Measurements from ENCODE around the gene OR8G5.

OR8G5 gene

GRCh38 chr11:124256076-124256475 lies at the start of gene OR8G5:
Gene OR8G5 (plus strand): TSS chr11:124256376. CDS start chr11:124264932, 8,556 bp downstream.
- Histone ChIP-seq H3K4me3 (no peak within 1 kb of the TSS), H3K27ac (no peak within 1 kb of the TSS)
- DNase-seq (ENCODE audit: low spot score) = no peak
- no peak for TF ChIP-seq CTCF (IDR thresholded peaks at IDR 0.05)

GRCh38 chr11:124207102-124207792 lies 48.9 kb upstream of the OR8G5 start:
- no peak overlapping the region for H3K27ac ChIP-seq
- H3K4me3 ChIP-seq = no peak overlapping the region
- TF ChIP-seq CTCF (IDR thresholded peaks at IDR 0.05) = no peak
- no peak for DNase-seq (ENCODE audit: low spot score)

- Histone ChIP-seq H3K27ac (no peak overlapping the region), H3K4me3 (no peak overlapping the region)
- no peak for DNase-seq (ENCODE audit: low spot score)
- no peak for TF ChIP-seq CTCF (IDR thresholded peaks at IDR 0.05)
Observed at GRCh38 chr11:124209824-124210357, 46.3 kb upstream of the OR8G5 start.

GRCh38 chr11:124210421-124210820 lies 45.8 kb upstream of the OR8G5 start:
- no peak for DNase-seq (ENCODE audit: low spot score)
- Histone ChIP-seq H3K27ac (no peak overlapping the region), H3K4me3 (no peak overlapping the region)
- no peak for TF ChIP-seq CTCF (IDR thresholded peaks at IDR 0.05)

GRCh38 chr11:124211321-124211720 lies 44.9 kb upstream of the OR8G5 start:
- Histone ChIP-seq H3K27ac (no peak overlapping the region), H3K4me3 (no peak overlapping the region)
- no peak for TF ChIP-seq CTCF (IDR thresholded peaks at IDR 0.05)
- no peak for DNase-seq (ENCODE audit: low spot score)

GRCh38 chr11:124214027-124214426 lies 42.1 kb upstream of the OR8G5 start:
- no peak for DNase-seq (ENCODE audit: low spot score)
- no peak for TF ChIP-seq CTCF (IDR thresholded peaks at IDR 0.05)
- Histone ChIP-seq H3K27ac (no peak overlapping the region), H3K4me3 (no peak overlapping the region)

GRCh38 chr11:124219126-124219525 lies 37.0 kb upstream of the OR8G5 start:
- no peak for DNase-seq (ENCODE audit: low spot score)
- no peak overlapping the region for H3K27ac ChIP-seq

More at GRCh38 chr11:124219126-124219525, 37.0 kb upstream of the OR8G5 start:
- no peak overlapping the region for H3K4me3 ChIP-seq
- TF ChIP-seq CTCF (IDR thresholded peaks at IDR 0.05) = no peak

Data from coronary artery (tissue), 2 donors.